ENCODE results near the gene USP21.
A peak's percentile ranks its signal among the peaks of the same experiment; 100 is the strongest.
"Not testable (repeated sequence)": the region's sequence is repeated elsewhere in the genome, so short reads cannot be mapped to it uniquely, and the experiment has no call there.

The USP21 gene, protein sequence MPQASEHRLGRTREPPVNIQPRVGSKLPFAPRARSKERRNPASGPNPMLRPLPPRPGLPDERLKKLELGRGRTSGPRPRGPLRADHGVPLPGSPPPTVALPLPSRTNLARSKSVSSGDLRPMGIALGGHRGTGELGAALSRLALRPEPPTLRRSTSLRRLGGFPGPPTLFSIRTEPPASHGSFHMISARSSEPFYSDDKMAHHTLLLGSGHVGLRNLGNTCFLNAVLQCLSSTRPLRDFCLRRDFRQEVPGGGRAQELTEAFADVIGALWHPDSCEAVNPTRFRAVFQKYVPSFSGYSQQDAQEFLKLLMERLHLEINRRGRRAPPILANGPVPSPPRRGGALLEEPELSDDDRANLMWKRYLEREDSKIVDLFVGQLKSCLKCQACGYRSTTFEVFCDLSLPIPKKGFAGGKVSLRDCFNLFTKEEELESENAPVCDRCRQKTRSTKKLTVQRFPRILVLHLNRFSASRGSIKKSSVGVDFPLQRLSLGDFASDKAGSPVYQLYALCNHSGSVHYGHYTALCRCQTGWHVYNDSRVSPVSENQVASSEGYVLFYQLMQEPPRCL

DNA sequence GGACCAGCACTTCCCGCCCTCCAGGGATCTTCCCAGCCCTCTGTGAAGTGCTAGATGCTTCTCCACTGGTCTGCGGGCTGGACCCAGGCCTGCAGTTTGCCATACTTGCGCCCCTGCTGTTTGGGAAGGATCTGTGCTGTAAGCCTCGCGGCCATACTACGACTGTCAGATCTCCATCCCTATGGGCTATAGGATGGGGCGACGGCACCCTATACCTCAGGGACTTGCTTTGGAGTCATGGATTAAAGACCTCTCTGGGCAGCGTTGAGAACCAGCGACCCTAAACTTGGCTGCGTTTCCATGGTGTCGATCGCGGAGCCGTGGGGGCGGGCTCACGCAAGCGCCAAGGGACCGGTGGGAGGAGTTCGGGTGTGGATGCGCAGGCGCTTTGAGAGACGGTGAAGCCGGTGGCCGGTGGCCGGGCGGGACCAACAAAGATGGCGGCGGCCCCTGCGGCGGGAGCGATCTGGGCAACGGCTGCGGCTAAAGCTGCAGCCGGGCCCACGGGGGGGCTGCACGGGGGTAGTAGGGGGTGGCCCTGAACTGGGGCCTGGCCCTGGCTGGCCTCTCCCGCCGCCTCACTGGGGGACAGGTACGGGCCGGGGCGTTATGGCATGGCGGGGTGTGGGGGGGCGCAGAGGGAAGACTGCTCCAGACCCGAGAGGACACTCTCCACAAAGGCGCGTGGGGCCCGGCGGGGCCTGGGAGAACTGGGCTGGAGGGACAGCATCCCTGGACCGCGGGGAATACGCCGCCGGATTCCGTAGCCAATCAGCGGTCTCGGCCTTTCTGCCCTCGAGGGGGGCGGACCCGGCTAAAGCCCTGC is at the start of gene USP21:
Gene USP21 (plus strand): TSS at position 414 of the 826 bp plus-strand sequence. CDS start 1,141 bp downstream, outside the sequence.
- H3K4me2 ChIP-seq = peak within 1 kb of the TSS; percentile 90
- H3K4me3 ChIP-seq = peak within 1 kb of the TSS; percentile 90
- H3K27ac ChIP-seq = peak within 1 kb of the TSS; percentile 93
- peaks cover 70% of the 10 kb centered on the region for H3K36me3 ChIP-seq
- peak within 1 kb of the TSS; percentile 95 for H3K9ac ChIP-seq
- no peaks in the 10 kb centered on the region for H3K9me3 ChIP-seq
- no peaks in the 10 kb centered on the region for H3K27me3 ChIP-seq
- H4K20me1 ChIP-seq = no peaks in the 10 kb centered on the region
- peaks cover 43% of the 10 kb centered on the region for H3K4me1 ChIP-seq
- TF ChIP-seq Cebpa-rat (IDR thresholded peaks at IDR 0.05) = no peak

DNA sequence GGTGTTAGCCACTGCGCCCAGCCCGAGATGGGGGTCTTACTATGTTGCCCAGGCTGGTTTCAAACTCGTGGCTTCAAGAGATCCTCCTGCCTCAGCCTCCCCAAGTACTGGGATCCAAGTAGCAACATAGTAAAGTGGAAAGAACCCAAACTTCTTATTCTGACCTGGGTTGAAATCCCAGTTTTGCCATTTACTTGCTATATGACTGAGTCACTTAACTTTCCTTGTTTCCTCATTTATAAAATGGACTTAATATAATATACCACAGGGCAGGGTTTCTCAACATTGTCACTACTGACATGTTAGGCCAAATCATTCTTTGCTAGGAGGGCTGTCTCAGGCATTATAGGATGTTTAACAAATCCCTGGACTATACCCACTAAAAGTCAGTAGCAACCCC is 48.2 kb upstream of the USP21 start:
- H3K4me1 ChIP-seq = peaks cover 39% of the 10 kb centered on the region
- H3K9me3 ChIP-seq = no peaks in the 10 kb centered on the region
- H3K27me3 ChIP-seq = no peaks in the 10 kb centered on the region
- H3K9ac ChIP-seq = no peak overlapping the region
- peaks cover 75% of the 10 kb centered on the region for H3K36me3 ChIP-seq
- H4K20me1 ChIP-seq = peaks cover 100% of the 10 kb centered on the region
- H3K27ac ChIP-seq = no peak overlapping the region
- TF ChIP-seq Cebpa-rat (IDR thresholded peaks at IDR 0.05) = no peak
- no peak overlapping the region for H3K4me3 ChIP-seq
- H3K4me2 ChIP-seq = no peak overlapping the region

DNA sequence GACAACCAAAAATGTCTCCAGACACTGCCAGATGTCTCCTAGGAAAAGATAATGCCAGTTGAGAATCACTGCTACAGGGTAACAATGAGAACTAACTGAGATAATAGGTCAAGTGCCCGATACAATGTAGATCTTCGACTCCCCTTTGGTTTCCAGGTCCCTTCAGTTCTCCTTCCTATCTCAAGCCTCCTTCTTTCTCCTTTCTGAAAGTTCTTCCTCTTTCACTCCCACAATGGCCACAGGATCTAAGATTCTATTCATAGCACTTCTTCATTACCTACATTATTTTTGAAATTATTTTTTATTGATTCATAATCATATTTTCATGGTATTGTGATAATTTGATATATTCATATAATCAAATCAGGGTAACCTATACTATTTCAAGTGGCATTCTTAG is 47.8 kb upstream of the USP21 start:
- Histone ChIP-seq H3K36me3 (peaks cover 75% of the 10 kb centered on the region), H3K9me3 (no peaks in the 10 kb centered on the region), H4K20me1 (peaks cover 100% of the 10 kb centered on the region), H3K9ac (no peak overlapping the region), H3K27me3 (no peaks in the 10 kb centered on the region), H3K27ac (no peak overlapping the region), H3K4me1 (peaks cover 43% of the 10 kb centered on the region), H3K4me2 (no peak overlapping the region), H3K4me3 (no peak overlapping the region)
- TF ChIP-seq Cebpa-rat (IDR thresholded peaks at IDR 0.05) = no peak

DNA sequence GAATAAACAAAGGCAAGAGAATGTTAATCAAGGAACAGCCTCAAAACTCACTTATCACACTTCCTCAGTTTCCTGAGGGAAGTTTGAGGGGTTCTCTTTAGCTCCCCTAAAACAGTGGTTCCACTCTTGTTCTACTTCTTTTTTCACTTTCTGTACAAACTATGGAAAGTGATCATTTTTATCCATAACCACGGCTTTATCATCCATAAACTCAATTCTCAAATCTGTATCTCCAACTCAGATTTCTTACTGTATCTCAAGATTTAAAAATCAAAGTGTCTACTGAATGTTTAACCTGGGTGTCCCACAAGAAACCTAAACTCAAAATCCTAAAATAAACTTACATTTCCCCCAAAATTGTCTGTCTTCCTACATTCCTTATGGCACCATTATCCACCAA is 45.4 kb upstream of the USP21 start:
- Histone ChIP-seq H3K4me1 (peaks cover 55% of the 10 kb centered on the region), H4K20me1 (peaks cover 82% of the 10 kb centered on the region), H3K9me3 (no peaks in the 10 kb centered on the region), H3K9ac (no peak overlapping the region), H3K36me3 (peaks cover 51% of the 10 kb centered on the region), H3K27me3 (no peaks in the 10 kb centered on the region), H3K4me3 (no peak overlapping the region), H3K4me2 (0 out of 2 replicates have a peak overlapping the region, but pooled peaks have one; percentile 0), H3K27ac (no peak overlapping the region)
- TF ChIP-seq Cebpa-rat (IDR thresholded peaks at IDR 0.05) = no peak

DNA sequence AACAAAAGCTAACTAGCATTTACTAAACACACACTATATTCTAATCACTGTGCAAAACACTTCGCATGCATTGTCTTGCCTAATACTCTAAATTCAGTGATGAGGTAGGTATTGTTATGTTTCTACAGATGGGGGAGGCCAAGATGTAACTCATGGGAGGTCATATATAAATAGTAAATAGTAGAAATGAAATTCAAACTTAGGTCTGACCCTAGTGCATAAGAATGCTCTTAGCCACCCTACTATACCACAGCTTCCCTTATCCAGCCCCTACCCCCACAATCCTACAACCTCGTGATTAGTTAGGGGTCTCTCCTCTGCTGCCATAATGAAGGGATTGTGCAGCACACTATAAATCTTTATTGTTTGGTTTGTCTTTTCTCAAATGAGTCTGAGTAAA is 44.7 kb upstream of the USP21 start:
- H4K20me1 ChIP-seq = peaks cover 75% of the 10 kb centered on the region
- no peak for TF ChIP-seq Cebpa-rat (IDR thresholded peaks at IDR 0.05)
- H3K9me3 ChIP-seq = no peaks in the 10 kb centered on the region
- peaks cover 62% of the 10 kb centered on the region for H3K4me1 ChIP-seq
- no peak overlapping the region for H3K9ac ChIP-seq
- peaks cover 45% of the 10 kb centered on the region for H3K36me3 ChIP-seq
- peak overlapping the region; percentile 96; the same call in 1 of the 2 replicates for H3K4me2 ChIP-seq
- no peak overlapping the region for H3K27ac ChIP-seq
- H3K27me3 ChIP-seq = no peaks in the 10 kb centered on the region
- H3K4me3 ChIP-seq = no peak overlapping the region

DNA sequence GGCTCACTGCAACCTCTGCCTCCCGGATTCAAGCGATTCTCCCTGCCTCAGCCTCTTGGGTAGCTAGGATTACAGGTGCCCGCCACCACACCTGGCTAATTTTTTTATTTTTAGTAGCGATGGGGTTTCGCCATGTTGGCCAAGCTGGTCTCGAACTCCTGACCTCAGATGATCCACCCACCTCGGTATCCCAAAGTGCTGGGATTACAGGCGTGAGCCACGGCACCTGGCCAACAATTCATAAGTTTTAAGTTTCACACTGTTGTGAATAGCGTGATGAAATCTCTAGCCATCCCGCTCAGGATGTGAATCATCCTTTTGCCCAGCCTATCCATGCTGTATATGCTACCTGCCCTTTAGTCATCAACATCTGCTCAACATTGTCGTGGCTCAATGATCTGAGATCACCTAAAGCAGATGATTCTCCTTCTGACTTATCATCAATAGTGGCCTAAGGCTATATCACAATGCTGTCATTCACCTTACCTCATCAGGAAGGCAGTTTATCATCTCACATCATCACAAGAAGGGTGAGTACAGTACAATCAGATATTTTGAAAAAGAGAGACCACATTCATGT is 44.1 kb upstream of the USP21 start:
- H3K9ac ChIP-seq = no peak overlapping the region
- no peaks in the 10 kb centered on the region for H3K27me3 ChIP-seq
- no peak overlapping the region for H3K27ac ChIP-seq
- H3K9me3 ChIP-seq = no peaks in the 10 kb centered on the region
- TF ChIP-seq Cebpa-rat (IDR thresholded peaks at IDR 0.05) = no peak
- no peak overlapping the region for H3K4me3 ChIP-seq
- peak overlapping the region; percentile 96 for H3K4me2 ChIP-seq
- H3K4me1 ChIP-seq = peaks cover 68% of the 10 kb centered on the region
- H3K36me3 ChIP-seq = peaks cover 44% of the 10 kb centered on the region
- peaks cover 69% of the 10 kb centered on the region for H4K20me1 ChIP-seq

DNA sequence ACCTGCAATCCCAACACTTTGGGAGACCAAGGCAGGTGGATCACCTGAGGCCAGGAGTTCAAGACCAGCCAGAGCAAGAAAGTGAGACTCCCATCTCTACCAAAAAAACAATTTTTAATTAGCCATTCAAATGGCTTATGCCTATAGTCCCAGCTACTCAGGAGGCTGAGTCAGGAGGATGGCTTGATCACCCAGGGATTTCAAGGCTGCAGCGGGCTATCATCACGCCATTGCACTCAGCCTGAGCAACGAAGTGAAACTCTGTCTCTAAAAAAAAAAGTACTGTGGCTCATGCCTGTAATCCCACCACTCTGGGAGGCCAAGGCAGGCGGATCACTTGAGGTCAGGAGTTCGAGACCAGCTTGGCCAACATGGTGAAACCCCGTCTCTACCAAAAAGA is 43.3 kb upstream of the USP21 start:
- H3K9me3 ChIP-seq, H3K27me3 ChIP-seq, H3K27ac ChIP-seq, H3K4me3 ChIP-seq, H3K9ac ChIP-seq: not testable (repeated sequence)
- H3K4me2 ChIP-seq = peak overlapping the region; percentile 96
- H3K4me1 ChIP-seq = peaks cover 71% of the 10 kb centered on the region
- H3K36me3 ChIP-seq = peaks cover 49% of the 10 kb centered on the region
- H4K20me1 ChIP-seq = peaks cover 61% of the 10 kb centered on the region

DNA sequence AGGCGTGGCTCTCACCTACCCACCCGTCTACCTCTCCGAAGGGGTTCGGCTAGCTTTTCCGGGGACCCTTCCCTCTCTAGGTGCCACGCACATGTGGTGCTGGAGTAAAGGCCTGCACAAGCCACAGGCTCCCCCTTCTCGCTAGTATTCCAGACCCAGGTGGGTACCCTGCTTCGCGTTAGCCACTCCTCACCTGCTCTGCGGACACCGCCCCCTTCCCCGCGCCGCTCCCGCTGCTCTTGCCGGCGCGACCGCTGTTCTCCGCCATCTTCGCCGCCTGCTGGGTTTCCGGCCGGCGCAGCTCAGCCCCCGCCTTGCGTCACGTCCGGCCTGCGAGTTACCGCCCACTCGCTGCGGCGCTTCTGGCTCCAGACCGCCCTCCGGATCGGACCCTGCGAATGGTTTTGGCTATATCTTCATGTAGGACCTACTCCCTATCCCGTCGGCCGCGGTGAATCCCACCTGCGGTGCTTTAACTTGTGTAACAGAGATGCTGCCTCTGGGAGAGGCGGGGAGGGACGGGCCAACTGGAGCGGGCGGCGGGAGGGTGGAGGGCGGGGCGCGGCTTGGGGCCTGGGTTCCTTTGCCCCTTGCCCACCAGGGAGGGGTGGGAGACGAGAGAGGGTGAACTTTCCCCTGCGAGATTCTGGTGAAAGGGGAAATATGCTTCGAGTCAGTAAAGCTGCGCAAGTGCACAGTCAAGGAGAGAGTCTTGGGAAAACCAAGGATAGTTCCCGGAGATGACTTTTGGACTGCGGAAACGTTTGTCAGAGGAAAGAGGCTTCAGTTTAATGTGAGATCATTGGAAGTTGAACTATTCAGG is 41.3 kb upstream of the USP21 start, which contains the start of the genes NIT1 and PFDN2:
Gene NIT1 (plus strand): TSS at position 347 of the 823 bp plus-strand sequence. CDS start 72 bp downstream, at position 419.
Gene PFDN2 (minus strand): TSS at position 279 of the 823 bp plus-strand sequence. CDS start 11 bp downstream, at position 268.
- Histone ChIP-seq H3K27ac (peak within 1 kb of the TSS; percentile 90), H3K9me3 (no peaks in the 10 kb centered on the region), H3K4me3 (peak within 1 kb of the TSS; percentile 94), H3K27me3 (no peaks in the 10 kb centered on the region), H3K4me1 (peaks cover 62% of the 10 kb centered on the region), H3K4me2 (peak within 1 kb of the TSS; percentile 96), H4K20me1 (peaks cover 41% of the 10 kb centered on the region), H3K36me3 (peaks cover 65% of the 10 kb centered on the region), H3K9ac (peak within 1 kb of the TSS; percentile 93)
- TF ChIP-seq Cebpa-rat (IDR thresholded peaks at IDR 0.05) = no peak
